Stimulated activated memory B cell treated with anti-CD40 and anti-IgM and Interleukin-4, amounts not matched to agents 10 μg/mL and 1 μg/mL and 100 μg/mL, for 72 hours (primary cell): Measurements from ENCODE around the gene RIMKLB.

Source experiments
- ATAC-seq: fragments of 150-1000 bp; cut with Tn5 transposase; 2 replicates; pipeline ENCODE4 v1.10.0; 2021
- H3K27ac Mint-ChIP-seq: one replicate; pipeline ENCODE4 v1.8.0; 2022; ENCODE audit warnings: mild to moderate bottlenecking, mixed read lengths
- H3K27me3 Mint-ChIP-seq: one replicate; pipeline ENCODE4 v1.8.0; 2022; ENCODE audit warnings: mixed read lengths
- H3K36me3 Mint-ChIP-seq: one replicate; pipeline ENCODE4 v1.8.0; 2022; ENCODE audit warnings: mixed read lengths
- H3K4me1 Mint-ChIP-seq: one replicate; pipeline ENCODE4 v1.8.0; 2022; ENCODE audit warnings: mixed read lengths
- H3K4me3 Mint-ChIP-seq: one replicate; pipeline ENCODE4 v1.8.0; 2022; ENCODE audit warnings: mild to moderate bottlenecking, moderate library complexity, mixed read lengths
- H3K9me3 Mint-ChIP-seq: one replicate; pipeline ENCODE4 v1.8.0; 2022; ENCODE audit warnings: mixed read lengths

Gene RIMKLB

GRCh38 chr12:8678661-8679111 lies 19.1 kb upstream of the RIMKLB start:
- no peaks in the 10 kb centered on the region for H3K9me3 Mint-ChIP-seq
- H3K4me3 Mint-ChIP-seq, result no peak overlapping the region
- no peaks in the 10 kb centered on the region for H3K36me3 Mint-ChIP-seq
- H3K4me1 Mint-ChIP-seq, result peaks cover 16% of the 10 kb centered on the region
- ATAC-seq, result no peak
- no peak overlapping the region for H3K27ac Mint-ChIP-seq
- no peaks in the 10 kb centered on the region for H3K27me3 Mint-ChIP-seq

- Mint-ChIP-seq H3K27me3 (no peaks in the 10 kb centered on the region), H3K4me3 (no peak overlapping the region), H3K27ac (no peak overlapping the region), H3K36me3 (no peaks in the 10 kb centered on the region), H3K9me3 (no peaks in the 10 kb centered on the region), H3K4me1 (peaks cover 10% of the 10 kb centered on the region)
- no peak for ATAC-seq
Measured at GRCh38 chr12:8680533-8680932, 17.3 kb upstream of the RIMKLB start.

- H3K36me3 Mint-ChIP-seq, result no peaks in the 10 kb centered on the region
- no peaks in the 10 kb centered on the region for H3K9me3 Mint-ChIP-seq
- peak overlapping the region; percentile 46 for H3K27ac Mint-ChIP-seq
- no peak overlapping the region for H3K4me3 Mint-ChIP-seq
- H3K4me1 Mint-ChIP-seq, result peaks cover 8% of the 10 kb centered on the region
- ATAC-seq, result no peak
- no peaks in the 10 kb centered on the region for H3K27me3 Mint-ChIP-seq
Measured at GRCh38 chr12:8681129-8681884, 16.5 kb upstream of the RIMKLB start.

- Mint-ChIP-seq H3K4me1 (peaks cover 8% of the 10 kb centered on the region), H3K27me3 (peaks cover 7% of the 10 kb centered on the region), H3K36me3 (no peaks in the 10 kb centered on the region), H3K4me3 (no peak overlapping the region), H3K9me3 (no peaks in the 10 kb centered on the region), H3K27ac (no peak overlapping the region)
- ATAC-seq, result no peak
Measured at GRCh38 chr12:8685051-8685450, 12.7 kb upstream of the RIMKLB start.

GRCh38 chr12:8687846-8688601 lies 9.8 kb upstream of the RIMKLB start:
- Mint-ChIP-seq H3K36me3 (no peaks in the 10 kb centered on the region), H3K4me1 (peaks cover 11% of the 10 kb centered on the region), H3K27me3 (peaks cover 9% of the 10 kb centered on the region), H3K9me3 (no peaks in the 10 kb centered on the region), H3K27ac (no peak overlapping the region), H3K4me3 (no peak overlapping the region)
- ATAC-seq, result no peak

- Mint-ChIP-seq H3K4me1 (peaks cover 14% of the 10 kb centered on the region), H3K27ac (no peak overlapping the region), H3K27me3 (peaks cover 9% of the 10 kb centered on the region), H3K9me3 (no peaks in the 10 kb centered on the region), H3K4me3 (no peak overlapping the region), H3K36me3 (no peaks in the 10 kb centered on the region)
- ATAC-seq, result no peak
Measured at GRCh38 chr12:8689681-8690080, 8.1 kb upstream of the RIMKLB start.

- Mint-ChIP-seq H3K4me3 (no peak overlapping the region), H3K27me3 (peaks cover 9% of the 10 kb centered on the region), H3K27ac (peak overlapping the region; percentile 20), H3K4me1 (peaks cover 24% of the 10 kb centered on the region), H3K36me3 (no peaks in the 10 kb centered on the region), H3K9me3 (no peaks in the 10 kb centered on the region)
- no peak for ATAC-seq
Measured at GRCh38 chr12:8692573-8692972, 5.2 kb upstream of the RIMKLB start.

GRCh38 chr12:8695116-8695515 lies 2.7 kb upstream of the RIMKLB start:
- peaks cover 39% of the 10 kb centered on the region for H3K4me1 Mint-ChIP-seq
- H3K4me3 Mint-ChIP-seq, result no peak overlapping the region
- no peak overlapping the region for H3K27ac Mint-ChIP-seq
- H3K27me3 Mint-ChIP-seq, result peaks cover 1% of the 10 kb centered on the region
- peaks cover under 1% of the 10 kb centered on the region for H3K36me3 Mint-ChIP-seq
- H3K9me3 Mint-ChIP-seq, result no peaks in the 10 kb centered on the region
- no peak for ATAC-seq

- H3K27ac Mint-ChIP-seq, result peak overlapping the region; percentile 99
- H3K36me3 Mint-ChIP-seq, result peaks cover 11% of the 10 kb centered on the region
- H3K27me3 Mint-ChIP-seq, result no peaks in the 10 kb centered on the region
Measured at GRCh38 chr12:8696442-8697090, 1.2 kb upstream of the RIMKLB start.

GRCh38 chr12:8697120-8697475 lies 693 bp upstream of the RIMKLB start:
- Mint-ChIP-seq H3K4me1 (peaks cover 45% of the 10 kb centered on the region), H3K4me3 (peak overlapping the region; percentile 99), H3K27me3 (no peaks in the 10 kb centered on the region), H3K36me3 (peaks cover 11% of the 10 kb centered on the region), H3K9me3 (no peaks in the 10 kb centered on the region), H3K27ac (peak overlapping the region; percentile 99)
- ATAC-seq, result peak; percentile 35

More at GRCh38 chr12:8696442-8697090, 1.2 kb upstream of the RIMKLB start:
- Mint-ChIP-seq H3K4me3 (peak overlapping the region; percentile 99), H3K4me1 (peaks cover 47% of the 10 kb centered on the region), H3K9me3 (no peaks in the 10 kb centered on the region)
- ATAC-seq, result no peak

GRCh38 chr12:8698132-8698851 lies 501 bp downstream of the RIMKLB start:
- peak overlapping the region; percentile 99 for H3K4me3 Mint-ChIP-seq
- H3K36me3 Mint-ChIP-seq, result peaks cover 11% of the 10 kb centered on the region
- peak; percentile 81 for ATAC-seq
- no peaks in the 10 kb centered on the region for H3K27me3 Mint-ChIP-seq
- H3K4me1 Mint-ChIP-seq, result peaks cover 33% of the 10 kb centered on the region
- H3K9me3 Mint-ChIP-seq, result no peaks in the 10 kb centered on the region
- H3K27ac Mint-ChIP-seq, result peak overlapping the region; percentile 99

- no peaks in the 10 kb centered on the region for H3K27me3 Mint-ChIP-seq
- H3K4me1 Mint-ChIP-seq, result peaks cover 33% of the 10 kb centered on the region
- peak overlapping the region; percentile 99 for H3K4me3 Mint-ChIP-seq
- peak overlapping the region; percentile 99 for H3K27ac Mint-ChIP-seq
- ATAC-seq, result no peak
- H3K36me3 Mint-ChIP-seq, result peaks cover 11% of the 10 kb centered on the region
- H3K9me3 Mint-ChIP-seq, result no peaks in the 10 kb centered on the region
Measured at GRCh38 chr12:8698879-8699278, 1.1 kb downstream of the RIMKLB start.

- H3K27ac Mint-ChIP-seq, result peak overlapping the region; percentile 22
Measured at GRCh38 chr12:8699714-8700113, 1.9 kb downstream of the RIMKLB start.

GRCh38 chr12:8701046-8701660 lies 3.4 kb downstream of the RIMKLB start:
- Mint-ChIP-seq H3K36me3 (peaks cover 11% of the 10 kb centered on the region), H3K27ac (no peak overlapping the region), H3K27me3 (no peaks in the 10 kb centered on the region), H3K4me1 (peaks cover 33% of the 10 kb centered on the region), H3K9me3 (no peaks in the 10 kb centered on the region), H3K4me3 (no peak overlapping the region)
- no peak for ATAC-seq

More at GRCh38 chr12:8699714-8700113, 1.9 kb downstream of the RIMKLB start:
- no peak for ATAC-seq
- Mint-ChIP-seq H3K4me1 (peaks cover 33% of the 10 kb centered on the region), H3K4me3 (peak overlapping the region; percentile 57), H3K27me3 (no peaks in the 10 kb centered on the region), H3K9me3 (no peaks in the 10 kb centered on the region), H3K36me3 (peaks cover 11% of the 10 kb centered on the region)
